Muscle of leg (tissue), 16 donors: ENCODE measurements around the gene PRRG2. TPM values are rescaled to one million over a fixed set of nuclear protein-coding genes. Genes with fewer than 3 reads are reported as not detected.
A peak's percentile ranks its signal among the peaks of the same experiment; 100 is the strongest.

Experiments used
- DNase-seq: peaks from one replicate; pipeline ENCODE4 v3.0.0; 2013
- H3K27ac ChIP-seq: one replicate; pipeline ENCODE4 v1.5.1; 2013; ENCODE audit warnings: mild to moderate bottlenecking, low read length, control low read depth
- H3K27me3 ChIP-seq: one replicate; pipeline ENCODE4 v1.6.1; 2013; ENCODE audit warnings: low read length; ENCODE audit not compliant: control insufficient read depth, insufficient read depth
- H3K36me3 ChIP-seq: one replicate; pipeline ENCODE4 v1.6.1; 2013; ENCODE audit warnings: low read length; ENCODE audit not compliant: control insufficient read depth, insufficient read depth
- H3K4me1 ChIP-seq: one replicate; pipeline ENCODE4 v1.6.1; 2013; ENCODE audit warnings: low read length; ENCODE audit not compliant: control insufficient read depth, insufficient read depth
- H3K4me3 ChIP-seq: one replicate; pipeline ENCODE4 v1.5.1; 2013; ENCODE audit warnings: low read length, control low read depth
- H3K9me3 ChIP-seq: replicated peaks from 2 replicates; pipeline ENCODE4 v1.6.1; 2013; ENCODE audit warnings: low read depth, low read length; ENCODE audit not compliant: control insufficient read depth
- WGBS: methylation state at CpG from one replicate; pipeline ENCODE4 v1.1.5; 2013; ENCODE audit warnings: missing lambda C conversion rate; ENCODE audit not compliant: insufficient coverage; 5-methylcytosine and 5-hydroxymethylcytosine counted together
- long read RNA-seq, 11 donors: transcript quantifications; one replicate each; lab custom pipeline, GENCODE V29; 2026
- polyA plus RNA-seq, 8 donors: library from polyadenylated mRNA; unstranded; fragments of 120-200 nt; gene quantifications; one replicate each; pipeline versions ENCODE4 v1.2.1 to v1.2.3, GENCODE V29; 2013; ENCODE audit warnings: inconsistent platforms in 1 of 8, low replicate concordance in 1 of 8; ENCODE audit not compliant: insufficient read length in 8 of 8, insufficient read depth in 1 of 8
- total RNA-seq: library from RNA; stranded (reverse); fragments of 120-200 nt; gene quantifications from one replicate; pipeline ENCODE4 v1.2.4, GENCODE V29; 2013

PRRG2 gene
- total RNA-seq: 0.84 TPM
- under 1 TPM; 0.28 to 0.88 (median 0.56) TPM for polyA plus RNA-seq
- long read RNA-seq, donor 1: 0 reads
- long read RNA-seq, donor 2: 0 reads
- long read RNA-seq, donor 3: 0 reads
- long read RNA-seq, donor 4: 0 reads
- long read RNA-seq, donor 5: 0 reads
- long read RNA-seq, donor 6: 0 reads
- long read RNA-seq, donor 7, partial matches to known transcripts: 0 of 1 reads
- long read RNA-seq, donor 7, other reads (novel, unspliced or antisense): 0 of 1 reads
- long read RNA-seq, donor 8: 0 reads
- long read RNA-seq, donor 9: 0 reads
- long read RNA-seq, donor 10: 0 reads
- long read RNA-seq, donor 11: 0 reads

DNA sequence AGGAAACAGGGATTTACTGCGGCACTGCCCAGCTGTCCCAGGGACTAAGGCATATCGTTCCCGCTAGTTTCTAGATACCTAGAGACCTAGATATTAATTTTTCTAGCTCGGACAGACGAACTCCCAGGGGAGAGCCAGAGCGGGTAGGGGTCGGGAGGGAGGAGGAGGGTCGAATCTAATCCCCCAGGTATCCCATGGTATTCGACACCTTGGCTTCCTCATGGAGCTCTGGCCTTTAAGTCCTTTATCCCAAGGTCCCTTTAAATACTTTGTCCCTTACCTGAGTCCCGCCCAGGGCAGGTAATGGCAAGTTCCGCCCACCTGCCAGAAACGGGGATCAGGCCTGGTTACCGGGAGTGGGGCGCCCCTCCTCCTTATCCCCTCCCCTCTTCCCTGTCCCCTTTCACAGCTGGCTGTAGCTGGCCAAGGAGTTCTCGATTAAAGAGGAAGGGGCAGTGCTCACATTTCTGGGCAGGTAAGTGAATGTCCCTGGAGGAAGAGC lies at the start of gene PRRG2:
Gene PRRG2 (plus strand): TSS at position 310 of the 502 bp plus-strand sequence. CDS start 1,904 bp downstream, outside the sequence.
- WGBS: 40% methylated on average over 1 of the region's 15 CpGs

DNA sequence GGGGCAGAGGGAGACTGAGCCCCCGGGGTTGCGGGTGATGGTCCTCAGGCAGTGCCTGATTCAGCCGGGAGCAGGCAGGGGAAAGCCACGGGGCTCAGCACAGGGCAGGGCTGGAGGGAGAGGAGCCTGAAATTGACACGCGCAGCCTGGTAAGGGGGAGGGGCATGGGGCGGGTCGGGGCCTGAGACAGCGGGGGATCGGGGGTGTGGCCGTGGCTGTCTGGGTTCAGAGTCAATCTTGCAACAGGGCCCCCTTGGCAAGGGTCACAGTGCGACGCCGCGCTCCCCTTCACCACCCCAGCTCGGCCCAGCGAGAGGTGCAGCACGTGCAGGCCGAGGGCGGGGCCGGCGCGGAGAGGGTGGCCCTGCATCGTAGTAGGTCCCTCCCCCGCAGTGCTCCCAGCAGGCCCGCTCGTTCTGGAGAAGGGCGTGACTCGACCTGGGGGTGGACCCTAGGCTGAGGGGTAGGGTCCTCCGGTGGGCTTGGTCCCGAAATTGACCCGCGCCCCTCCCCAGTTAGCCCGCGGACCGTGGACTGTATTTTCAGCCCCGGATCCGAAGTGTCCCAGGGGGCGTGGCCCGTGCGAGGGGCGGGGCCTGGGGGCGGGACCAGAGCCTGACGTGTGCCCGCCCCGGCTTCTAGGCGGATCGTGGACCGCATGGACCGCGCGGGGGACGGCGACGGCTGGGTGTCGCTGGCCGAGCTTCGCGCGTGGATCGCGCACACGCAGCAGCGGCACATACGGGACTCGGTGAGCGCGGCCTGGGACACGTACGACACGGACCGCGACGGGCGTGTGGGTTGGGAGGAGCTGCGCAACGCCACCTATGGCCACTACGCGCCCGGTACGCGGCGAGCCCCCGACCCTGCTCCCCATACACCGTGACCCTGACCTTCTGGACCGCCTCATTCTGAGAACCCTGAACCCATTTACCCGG lies 47.3 kb upstream of the PRRG2 start:
- Histone ChIP-seq H3K9me3 (no peaks in the 10 kb centered on the region), H3K27ac (peak overlapping the region; percentile 59), H3K36me3 (peaks cover 41% of the 10 kb centered on the region)

More for the DNA sequence above, at the start of gene PRRG2:
- H3K27me3 ChIP-seq: peaks cover under 1% of the 10 kb centered on the region
- peak within 1 kb of the TSS; percentile 81 for H3K27ac ChIP-seq
- peak within 1 kb of the TSS; percentile 81 for H3K4me3 ChIP-seq
- H3K4me1 ChIP-seq: peaks cover 10% of the 10 kb centered on the region
- peaks cover 3% of the 10 kb centered on the region for H3K36me3 ChIP-seq
- DNase-seq: peak; percentile 31
- H3K9me3 ChIP-seq: no peaks in the 10 kb centered on the region

DNA sequence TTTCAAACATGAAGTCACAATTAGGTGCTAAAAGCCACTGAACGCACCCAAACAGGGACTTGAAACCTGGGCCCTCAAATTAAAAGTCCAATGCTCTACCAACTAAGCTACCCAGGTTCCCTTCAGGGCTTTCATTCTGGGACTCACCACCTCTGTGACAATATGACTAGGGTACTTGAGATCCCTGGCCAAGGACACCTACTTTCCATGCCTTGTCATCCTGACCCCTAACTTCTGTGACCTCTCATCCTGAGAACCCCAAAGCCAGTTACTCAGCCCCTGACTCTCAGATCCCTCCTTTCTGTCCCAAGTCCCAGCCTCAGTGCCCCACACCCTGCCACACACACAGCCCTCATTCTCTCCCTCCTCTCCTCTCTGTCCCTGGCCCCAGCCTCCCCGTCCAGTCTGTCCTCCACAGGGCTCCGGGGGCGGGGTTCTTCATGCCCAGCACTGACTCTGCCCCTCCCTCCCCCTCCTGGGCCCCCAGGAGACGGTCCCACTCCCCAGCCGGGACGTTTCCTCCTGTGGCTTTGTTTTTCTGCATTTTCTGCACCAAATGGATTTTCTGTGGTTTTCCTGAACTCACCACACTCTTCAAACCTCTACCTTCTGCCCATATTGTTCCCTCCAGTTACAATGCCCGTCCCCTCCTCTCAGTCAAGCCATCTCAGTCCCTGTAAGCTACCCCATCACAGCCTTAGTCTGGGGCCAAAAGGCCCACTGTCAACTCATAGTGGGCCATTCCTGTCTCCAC lies 46.3 kb upstream of the PRRG2 start:
- no peak overlapping the region for H3K4me3 ChIP-seq
- DNase-seq: no peak
- WGBS: 66% methylated on average over 8 of the region's 8 CpGs
- H3K9me3 ChIP-seq: no peaks in the 10 kb centered on the region
- H3K36me3 ChIP-seq: peaks cover 41% of the 10 kb centered on the region
- H3K4me1 ChIP-seq: peaks cover 12% of the 10 kb centered on the region
- H3K27me3 ChIP-seq: no peaks in the 10 kb centered on the region
- no peak overlapping the region for H3K27ac ChIP-seq

More for the DNA sequence above, 47.3 kb upstream of the PRRG2 start:
- H3K4me3 ChIP-seq: peak overlapping the region; percentile 68
- peaks cover 12% of the 10 kb centered on the region for H3K4me1 ChIP-seq
- peak; percentile 79 for DNase-seq
- 4% methylated on average over 76 of the region's 87 CpGs for WGBS
- no peaks in the 10 kb centered on the region for H3K27me3 ChIP-seq

DNA sequence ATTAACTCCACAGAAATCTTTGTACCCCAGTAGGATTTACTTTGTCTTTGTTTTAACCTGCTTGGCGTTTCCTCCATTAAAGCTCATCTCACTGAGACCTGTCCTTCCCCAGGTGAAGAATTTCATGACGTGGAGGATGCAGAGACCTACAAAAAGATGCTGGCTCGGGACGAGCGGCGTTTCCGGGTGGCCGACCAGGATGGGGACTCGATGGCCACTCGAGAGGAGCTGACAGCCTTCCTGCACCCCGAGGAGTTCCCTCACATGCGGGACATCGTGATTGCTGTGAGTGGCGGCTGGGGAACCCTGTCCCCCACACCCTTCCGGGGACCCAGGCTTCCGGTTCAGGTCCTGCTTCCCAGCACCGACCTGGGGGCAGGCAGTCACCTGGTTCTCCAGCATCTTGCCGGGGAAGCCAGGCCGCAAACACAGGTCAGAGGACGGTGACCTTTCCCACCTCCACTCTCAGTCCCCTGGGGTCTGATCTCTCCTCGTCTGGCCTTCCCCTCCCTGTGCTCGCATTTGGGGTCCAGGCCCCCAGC lies 44.1 kb upstream of the PRRG2 start:
- WGBS: 83% methylated on average over 22 of the region's 22 CpGs
- H3K27me3 ChIP-seq: no peaks in the 10 kb centered on the region
- no peaks in the 10 kb centered on the region for H3K9me3 ChIP-seq
- H3K36me3 ChIP-seq: peaks cover 42% of the 10 kb centered on the region
- no peak for DNase-seq
- H3K27ac ChIP-seq: no peak overlapping the region
- H3K4me3 ChIP-seq: no peak overlapping the region
- H3K4me1 ChIP-seq: peaks cover 12% of the 10 kb centered on the region

DNA sequence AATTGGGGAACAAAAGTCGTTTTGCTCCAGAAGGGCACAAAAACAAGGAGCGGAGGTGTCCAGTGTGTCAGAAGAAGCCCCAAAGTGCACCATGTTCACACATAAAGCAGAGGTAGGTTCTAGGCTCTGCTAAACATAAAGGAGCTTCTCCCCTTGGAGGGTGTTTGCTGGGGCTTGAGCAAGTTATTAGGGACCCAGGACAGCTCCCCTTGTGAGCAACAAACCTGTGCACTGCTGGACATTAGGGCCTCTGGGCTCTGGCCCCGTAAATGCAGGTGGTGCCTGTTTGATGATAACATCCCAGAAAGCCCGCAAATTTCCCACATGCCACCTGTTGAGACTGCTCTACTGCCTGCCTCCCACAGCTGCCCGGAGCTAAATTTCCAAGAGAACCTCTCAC lies 42.5 kb upstream of the PRRG2 start:
- Histone ChIP-seq H3K4me1 (peaks cover 5% of the 10 kb centered on the region), H3K4me3 (no peak overlapping the region), H3K27ac (no peak overlapping the region), H3K27me3 (no peaks in the 10 kb centered on the region), H3K36me3 (peaks cover 51% of the 10 kb centered on the region), H3K9me3 (no peaks in the 10 kb centered on the region)
- no peak for DNase-seq
- 96% methylated on average over 3 of the region's 5 CpGs for whole genome bisulfite sequencing

DNA sequence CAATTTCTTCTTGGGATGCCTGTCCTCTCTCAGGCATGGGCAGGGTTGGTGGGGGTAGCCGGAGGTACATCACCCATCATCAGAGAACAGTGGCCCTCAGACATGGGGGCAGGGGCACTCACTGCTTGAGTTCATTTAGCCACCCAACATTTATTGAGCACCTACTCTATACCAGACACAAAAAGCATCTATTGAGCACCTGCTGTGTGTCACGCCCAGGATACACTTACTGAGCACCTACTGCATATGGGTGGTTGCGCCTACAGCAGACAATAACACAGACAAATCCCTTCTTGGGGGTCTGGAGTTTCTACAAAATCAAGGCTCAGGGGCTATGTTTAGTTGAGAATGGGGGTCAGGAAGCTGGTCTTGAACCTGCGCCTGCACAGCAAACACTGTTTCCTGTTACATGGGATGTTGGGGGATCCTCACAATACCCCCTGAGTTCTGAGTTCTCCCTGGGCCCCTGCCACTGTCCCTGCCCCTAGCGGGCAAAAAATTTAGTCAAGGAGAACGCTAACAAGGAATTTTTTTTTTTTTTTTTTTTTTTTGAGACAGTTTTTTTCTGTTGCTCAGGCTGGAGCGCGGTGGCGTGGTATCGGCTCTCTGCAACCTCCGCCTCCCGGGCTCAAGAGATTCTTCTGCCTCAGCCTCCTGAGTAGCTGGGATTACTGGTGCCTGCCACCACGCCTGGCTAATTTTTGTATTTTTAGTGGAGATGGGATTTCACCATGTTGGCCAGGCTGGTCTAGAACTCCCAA lies 41.7 kb upstream of the PRRG2 start:
- Histone ChIP-seq H3K4me3 (no peak overlapping the region), H3K27me3 (no peaks in the 10 kb centered on the region), H3K9me3 (no peaks in the 10 kb centered on the region), H3K36me3 (peaks cover 51% of the 10 kb centered on the region), H3K27ac (no peak overlapping the region), H3K4me1 (peaks cover 2% of the 10 kb centered on the region)
- DNase-seq: no peak
- no CpG with 5 or more reads among the region's 13 CpGs for WGBS

DNA sequence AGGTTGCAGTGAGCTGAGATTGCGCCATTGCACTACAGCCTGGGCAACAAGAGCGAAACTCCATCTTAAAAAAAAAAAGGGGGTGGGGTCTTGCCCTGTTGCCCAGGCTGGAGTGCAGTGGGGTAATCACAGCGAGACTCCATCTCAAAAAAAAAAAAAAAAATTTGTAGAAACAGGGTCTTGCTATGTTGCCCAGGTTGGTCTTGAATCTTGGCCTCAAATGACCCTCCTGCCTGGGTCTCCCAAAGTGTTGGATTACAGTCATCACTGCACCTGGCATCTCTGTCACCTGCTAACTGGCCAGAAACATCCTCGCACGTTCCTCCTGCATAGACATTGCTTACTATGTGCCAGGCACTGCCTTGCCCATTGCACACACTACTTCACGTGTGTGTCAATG lies 39.2 kb upstream of the PRRG2 start:
- H3K4me3 ChIP-seq: no peak overlapping the region
- H3K36me3 ChIP-seq: peaks cover 48% of the 10 kb centered on the region
- H3K27ac ChIP-seq: no peak overlapping the region
- H3K9me3 ChIP-seq: no peaks in the 10 kb centered on the region
- H3K4me1 ChIP-seq: peaks cover 3% of the 10 kb centered on the region
- no peak for DNase-seq
- 92% methylated on average over 4 of the region's 6 CpGs for whole genome bisulfite sequencing
- H3K27me3 ChIP-seq: no peaks in the 10 kb centered on the region

DNA sequence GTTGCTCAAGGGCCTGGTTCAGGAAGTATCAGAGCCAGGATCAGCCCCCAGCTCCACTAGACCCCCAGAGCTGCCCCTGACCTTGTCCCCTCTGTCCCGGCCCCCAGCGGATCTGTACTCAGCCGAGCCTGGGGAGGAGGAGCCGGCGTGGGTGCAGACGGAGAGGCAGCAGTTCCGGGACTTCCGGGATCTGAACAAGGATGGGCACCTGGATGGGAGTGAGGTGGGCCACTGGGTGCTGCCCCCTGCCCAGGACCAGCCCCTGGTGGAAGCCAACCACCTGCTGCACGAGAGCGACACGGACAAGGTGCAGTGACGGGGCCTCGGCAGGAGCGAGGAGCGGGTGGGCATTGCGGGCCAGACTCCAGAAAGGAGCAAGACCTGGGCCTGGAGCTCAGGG lies 38.7 kb upstream of the PRRG2 start:
- WGBS: 80% methylated on average over 16 of the region's 16 CpGs
- no peak overlapping the region for H3K4me3 ChIP-seq
- DNase-seq: no peak

DNA sequence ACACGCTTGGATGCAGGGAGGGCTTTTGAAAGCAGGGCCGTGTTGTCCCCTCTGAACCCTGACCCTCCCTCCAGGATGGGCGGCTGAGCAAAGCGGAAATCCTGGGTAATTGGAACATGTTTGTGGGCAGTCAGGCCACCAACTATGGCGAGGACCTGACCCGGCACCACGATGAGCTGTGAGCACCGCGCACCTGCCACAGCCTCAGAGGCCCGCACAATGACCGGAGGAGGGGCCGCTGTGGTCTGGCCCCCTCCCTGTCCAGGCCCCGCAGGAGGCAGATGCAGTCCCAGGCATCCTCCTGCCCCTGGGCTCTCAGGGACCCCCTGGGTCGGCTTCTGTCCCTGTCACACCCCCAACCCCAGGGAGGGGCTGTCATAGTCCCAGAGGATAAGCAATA lies 38.1 kb upstream of the PRRG2 start:
- Histone ChIP-seq H3K4me1 (peaks cover 3% of the 10 kb centered on the region), H3K36me3 (peaks cover 38% of the 10 kb centered on the region)

More for the DNA sequence above, 38.7 kb upstream of the PRRG2 start:
- Histone ChIP-seq H3K36me3 (peaks cover 42% of the 10 kb centered on the region), H3K9me3 (no peaks in the 10 kb centered on the region), H3K27me3 (no peaks in the 10 kb centered on the region), H3K4me1 (peaks cover 3% of the 10 kb centered on the region), H3K27ac (no peak overlapping the region)

More for the DNA sequence above, 38.1 kb upstream of the PRRG2 start:
- H3K27me3 ChIP-seq: no peaks in the 10 kb centered on the region
- WGBS: 88% methylated on average over 14 of the region's 14 CpGs
- no peak overlapping the region for H3K27ac ChIP-seq
- H3K4me3 ChIP-seq: no peak overlapping the region
- no peaks in the 10 kb centered on the region for H3K9me3 ChIP-seq
- DNase-seq: no peak
